ENCODE measurements around the gene ERICH2.

ERICH2 gene

GRCh38 chr2:170846314-170846713 lies 76.1 kb downstream of the ERICH2 start:
- DNase-seq, result no peak

GRCh38 chr2:170847716-170848115 lies 77.5 kb downstream of the ERICH2 start:
- DNase-seq, result no peak

Data from activated CD4-positive, alpha-beta T cell treated with anti-CD3 and anti-CD28 coated beads, Interleukin-2, amount 50 U/mL, for 16 hours (primary cell).